ENCODE data around the gene NHLH2.

The NHLH2 gene

GRCh38 chr1:115796897-115797296, 44.0 kb downstream of the NHLH2 start:
- DNase-seq, result no peak

- DNase-seq, result no peak
Measured at GRCh38 chr1:115796036-115796435, 44.9 kb downstream of the NHLH2 start.

GRCh38 chr1:115794976-115795639, 45.8 kb downstream of the NHLH2 start:
- DNase-seq, result no peak

- DNase-seq, result no peak
Measured at GRCh38 chr1:115793162-115793561, 47.8 kb downstream of the NHLH2 start.

- DNase-seq, result no peak
Measured at GRCh38 chr1:115791816-115792215, 49.1 kb downstream of the NHLH2 start.

- DNase-seq, result no peak
Measured at GRCh38 chr1:115790846-115791245, 50.1 kb downstream of the NHLH2 start.

GRCh38 chr1:115790356-115790755, 50.6 kb downstream of the NHLH2 start:
- no peak for DNase-seq
